Mammary epithelial cell (primary cell): ENCODE results near the gene EEF1AKMT3.

ENCODE experiments used
- CTCF ChIP-seq, 2 donors: IDR thresholded peaks in 1 of 2; conservative IDR thresholded peaks in 1 of 2; 2 replicates each; pipeline ENCODE4 v1.5.1; 2011 to 2012; ENCODE audit warnings: inconsistent platforms in 2 of 2, low read length in 2 of 2, mild to moderate bottlenecking in 2 of 2, control low read depth in 1 of 2, low read depth in 1 of 2; ENCODE audit not compliant: insufficient read depth in 1 of 2; ENCODE audit errors: extremely low read depth in 1 of 2
- EZH2 ChIP-seq: IDR thresholded peaks from 2 replicates; pipeline ENCODE4 v1.6.1; 2012; ENCODE audit warnings: low read length, inconsistent platforms, borderline replicate concordance

GRCh38 chr12:57803319-57803893 is 31.0 kb downstream of the EEF1AKMT3 start:
- TF ChIP-seq CTCF (conservative IDR thresholded peaks at IDR 0.05 in 1 of 2, IDR thresholded peaks at IDR 0.05 in 1 of 2; ENCODE audit: extremely low read depth in 1 of 2, insufficient read depth in 1 of 2, low read depth in 1 of 2, low read length in 2 of 2) (peak; percentile 82 to 89), EZH2 (no peak)
